Measurements from ENCODE around the gene MYG1. TPM values are rescaled to one million over a fixed set of nuclear protein-coding genes. Genes with fewer than 3 reads are reported as not detected.
A peak's percentile ranks its signal among the peaks of the same experiment; 100 is the strongest.

The MYG1 gene
- total RNA-seq, 1 experiment from 2014 or later = 104 TPM

DNA sequence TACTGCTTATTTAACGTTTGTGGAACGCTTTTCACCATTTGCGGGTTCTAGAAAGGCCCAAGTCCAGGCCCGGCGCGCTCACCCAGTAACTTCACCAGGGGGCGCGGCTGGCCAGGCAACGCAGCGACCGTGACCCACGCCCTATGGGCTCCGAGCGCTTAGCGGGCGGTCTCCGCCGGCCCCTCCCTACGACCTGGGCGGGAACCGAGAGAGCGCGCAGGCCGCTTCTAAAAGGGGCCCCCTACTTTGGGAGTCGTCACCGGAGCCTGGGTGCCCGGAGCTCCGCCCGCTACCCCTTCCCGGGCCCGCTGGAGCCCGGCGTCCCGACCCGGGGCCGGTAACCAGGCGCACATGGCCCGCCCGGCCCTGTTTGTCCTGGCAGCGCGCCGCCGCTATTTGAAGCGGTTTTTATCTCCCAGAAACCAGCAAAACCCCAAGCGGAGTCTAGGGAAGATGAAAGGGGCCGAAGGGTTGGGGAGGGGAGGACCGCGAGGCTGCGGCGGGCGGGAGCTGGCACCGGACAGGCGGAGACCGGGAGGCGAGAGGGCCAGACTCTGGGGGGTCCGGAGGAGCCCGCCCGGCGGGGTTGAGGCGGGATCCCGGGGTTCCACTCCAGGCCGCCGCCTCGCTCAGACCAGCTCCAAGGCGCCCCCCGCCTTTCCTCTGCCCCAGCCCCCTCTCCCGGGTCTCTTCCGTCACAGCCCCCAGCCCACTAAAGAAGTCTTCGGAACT is 25.4 kb downstream of the MYG1 start:
- Histone ChIP-seq H3K4me1 (ENCODE audit: control insufficient read depth in 1 of 2, insufficient read depth in 2 of 2, low read length in 2 of 2) (peaks cover 25 to 54% of the 10 kb centered on the region in 2 experiments), H2AFZ (ENCODE audit: low read depth, low read length, poor library complexity, severe bottlenecking) (no peak overlapping the region), H3K36me3 (ENCODE audit: control insufficient read depth in 1 of 2, insufficient read depth in 2 of 2, low read length in 2 of 2) (no peaks in the 10 kb centered on the region), H3K9me3 (ENCODE audit: control insufficient read depth in 1 of 2, insufficient read depth in 1 of 2, low read depth in 1 of 2, low read length in 2 of 2) (no peaks in the 10 kb centered on the region), H3K9me2 (ENCODE audit: insufficient read depth) (no peaks in the 10 kb centered on the region), H3K9ac (ENCODE audit: low read length) (peak overlapping the region; percentile 79), H4K20me1 (ENCODE audit: insufficient read depth) (no peaks in the 10 kb centered on the region), H3K4me2 (ENCODE audit: low read length) (peak overlapping the region; percentile 89), H3K27me3 (ENCODE audit: insufficient read depth, low read length) (no peaks in the 10 kb centered on the region), H3K79me2 (ENCODE audit: insufficient read depth, low read length) (peaks cover 9% of the 10 kb centered on the region; the same call in 1 of the 2 replicates), H3K4me3 (replicated peaks in 1 of 2; ENCODE audit: low read depth in 1 of 2, low read length in 2 of 2) (peak overlapping the region; percentile 56 to 61), H3K27ac (ENCODE audit: low read depth, low read length) (peak overlapping the region; percentile 79)
- BruUV-seq (replicated peaks) = TSS peak; percentile 49
- ChIA-PET RAD21 (ENCODE audit: low non-redundant PET in 1 of 2, low total read pairs in 2 of 2, uncharacterized antibody in 2 of 2, unreplicated experiment in 2 of 2) (interaction anchor here (0.9 to 1.0 kb wide), 3 partner anchors 20 to 23 kb away, joined by 3 to 4 read pairs (median 3); no protein-coding TSS in a partner anchor), POLR2A (interaction anchor here (1.1 to 2.1 kb wide), 3 partner anchors 54 to 176 kb away, joined by 3 to 6 read pairs (median 6); partner anchors contain the start of genes SP1 and TARBP2), CTCF (interaction anchor here (0.7 to 2.7 kb wide), 8 partner anchors 21 to 184 kb away, joined by 3 to 7 read pairs (median 4); partner anchors contain the start of genes MAP3K12 and TARBP2)
- intact Hi-C loops (cut with micrococcal nuclease) = loop anchor here (1.0 to 10.0 kb wide), 3 partner anchors 56 to 350 kb away; partner anchors contain the start of genes ATP5MC2 and SP1
- peak; percentile 73 for ATAC-seq
- DNase-seq (ENCODE audit: low read depth, low spot score) = peak; percentile 83
- no peak for TF ChIP-seq EZH2phosphoT487 (IDR thresholded peaks at IDR 0.05; ENCODE audit: borderline replicate concordance)
- peak; percentile 97 for TF ChIP-seq RAD21 (IDR thresholded peaks at IDR 0.05; ENCODE audit: low read depth)
- TF ChIP-seq TCF7L2 (IDR thresholded peaks at IDR 0.05; ENCODE audit: borderline replicate concordance, extremely low read depth, insufficient read depth, insufficient read length) = peak; percentile 98
- TF ChIP-seq, protein P1, sequence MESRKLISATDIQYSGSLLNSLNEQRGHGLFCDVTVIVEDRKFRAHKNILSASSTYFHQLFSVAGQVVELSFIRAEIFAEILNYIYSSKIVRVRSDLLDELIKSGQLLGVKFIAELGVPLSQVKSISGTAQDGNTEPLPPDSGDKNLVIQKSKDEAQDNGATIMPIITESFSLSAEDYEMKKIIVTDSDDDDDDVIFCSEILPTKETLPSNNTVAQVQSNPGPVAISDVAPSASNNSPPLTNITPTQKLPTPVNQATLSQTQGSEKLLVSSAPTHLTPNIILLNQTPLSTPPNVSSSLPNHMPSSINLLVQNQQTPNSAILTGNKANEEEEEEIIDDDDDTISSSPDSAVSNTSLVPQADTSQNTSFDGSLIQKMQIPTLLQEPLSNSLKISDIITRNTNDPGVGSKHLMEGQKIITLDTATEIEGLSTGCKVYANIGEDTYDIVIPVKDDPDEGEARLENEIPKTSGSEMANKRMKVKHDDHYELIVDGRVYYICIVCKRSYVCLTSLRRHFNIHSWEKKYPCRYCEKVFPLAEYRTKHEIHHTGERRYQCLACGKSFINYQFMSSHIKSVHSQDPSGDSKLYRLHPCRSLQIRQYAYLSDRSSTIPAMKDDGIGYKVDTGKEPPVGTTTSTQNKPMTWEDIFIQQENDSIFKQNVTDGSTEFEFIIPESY (IDR thresholded peaks at IDR 0.05; ENCODE audit: extremely low read depth, insufficient replicate concordance, low read length) = no peak
- TF ChIP-seq CBX3 (IDR thresholded peaks at IDR 0.05; ENCODE audit: low read depth) = no peak
- TF ChIP-seq JUND (IDR thresholded peaks at IDR 0.05) = no peak
- TF ChIP-seq, protein P2, sequence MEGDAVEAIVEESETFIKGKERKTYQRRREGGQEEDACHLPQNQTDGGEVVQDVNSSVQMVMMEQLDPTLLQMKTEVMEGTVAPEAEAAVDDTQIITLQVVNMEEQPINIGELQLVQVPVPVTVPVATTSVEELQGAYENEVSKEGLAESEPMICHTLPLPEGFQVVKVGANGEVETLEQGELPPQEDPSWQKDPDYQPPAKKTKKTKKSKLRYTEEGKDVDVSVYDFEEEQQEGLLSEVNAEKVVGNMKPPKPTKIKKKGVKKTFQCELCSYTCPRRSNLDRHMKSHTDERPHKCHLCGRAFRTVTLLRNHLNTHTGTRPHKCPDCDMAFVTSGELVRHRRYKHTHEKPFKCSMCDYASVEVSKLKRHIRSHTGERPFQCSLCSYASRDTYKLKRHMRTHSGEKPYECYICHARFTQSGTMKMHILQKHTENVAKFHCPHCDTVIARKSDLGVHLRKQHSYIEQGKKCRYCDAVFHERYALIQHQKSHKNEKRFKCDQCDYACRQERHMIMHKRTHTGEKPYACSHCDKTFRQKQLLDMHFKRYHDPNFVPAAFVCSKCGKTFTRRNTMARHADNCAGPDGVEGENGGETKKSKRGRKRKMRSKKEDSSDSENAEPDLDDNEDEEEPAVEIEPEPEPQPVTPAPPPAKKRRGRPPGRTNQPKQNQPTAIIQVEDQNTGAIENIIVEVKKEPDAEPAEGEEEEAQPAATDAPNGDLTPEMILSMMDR (IDR thresholded peaks at IDR 0.05 in 2 of 3, conservative IDR thresholded peaks at IDR 0.05 in 1 of 3; ENCODE audit: borderline replicate concordance in 1 of 3, insufficient read depth in 1 of 3, low read depth in 2 of 3, low read length in 2 of 3) = peak; percentile 76 to 92 (median 80)
- TF ChIP-seq, protein P3, sequence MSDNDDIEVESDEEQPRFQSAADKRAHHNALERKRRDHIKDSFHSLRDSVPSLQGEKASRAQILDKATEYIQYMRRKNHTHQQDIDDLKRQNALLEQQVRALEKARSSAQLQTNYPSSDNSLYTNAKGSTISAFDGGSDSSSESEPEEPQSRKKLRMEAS (IDR thresholded peaks at IDR 0.05) = peak; percentile 75; the same call in 1 of the 2 replicates
- no peak for TF ChIP-seq SRF (IDR thresholded peaks at IDR 0.05; ENCODE audit: low read depth)
- TF ChIP-seq EGR1 (IDR thresholded peaks at IDR 0.05; ENCODE audit: low read depth) = no peak
- TF ChIP-seq, protein P4, sequence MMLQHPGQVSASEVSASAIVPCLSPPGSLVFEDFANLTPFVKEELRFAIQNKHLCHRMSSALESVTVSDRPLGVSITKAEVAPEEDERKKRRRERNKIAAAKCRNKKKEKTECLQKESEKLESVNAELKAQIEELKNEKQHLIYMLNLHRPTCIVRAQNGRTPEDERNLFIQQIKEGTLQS (IDR thresholded peaks at IDR 0.05) = no peak
- no peak for TF ChIP-seq SIN3A (IDR thresholded peaks at IDR 0.05; ENCODE audit: low read depth)
- no peak for TF ChIP-seq EZH2 (IDR thresholded peaks at IDR 0.05)
- TF ChIP-seq FOSL1 (IDR thresholded peaks at IDR 0.05; ENCODE audit: low read depth) = no peak
- TF ChIP-seq POLR2A (IDR thresholded peaks at IDR 0.05; ENCODE audit: borderline replicate concordance, extremely low read depth, insufficient read depth, insufficient read length) = peak; percentile 73
- TF ChIP-seq ZFX (IDR thresholded peaks at IDR 0.05) = peak; percentile 65; the same call in 1 of the 2 replicates
- no peak for TF ChIP-seq ELF1 (IDR thresholded peaks at IDR 0.05; ENCODE audit: borderline replicate concordance, low read depth)
- no peak for TF ChIP-seq SP1 (IDR thresholded peaks at IDR 0.05; ENCODE audit: low read depth)
- no peak for TF ChIP-seq CEBPB (IDR thresholded peaks at IDR 0.05; ENCODE audit: low read depth)
- peak; percentile 71 for TF ChIP-seq POLR2AphosphoS5 (IDR thresholded peaks at IDR 0.05; ENCODE audit: low read depth, low read length)
- TF ChIP-seq ZNF274 (IDR thresholded peaks at IDR 0.05; ENCODE audit: low read depth, low read length) = no peak
- TF ChIP-seq YY1 (IDR thresholded peaks at IDR 0.05; ENCODE audit: extremely low read depth, insufficient replicate concordance, low read depth, low read length) = peak; percentile 16
